Sigmoid colon (tissue), 7 donors: ENCODE data around the gene SLC8A3. TPM values are rescaled to one million over a fixed set of nuclear protein-coding genes. Genes with fewer than 3 reads are reported as not detected.

Experiments used
- DNase-seq: peaks from one replicate; pipeline ENCODE4 v3.0.0-alpha.2; 2019
- H3K27ac ChIP-seq, 4 donors: fragments of 200-600 bp; sonication (generic); one replicate each; pipeline ENCODE4 v1.5.1; 2016 to 2019; ENCODE audit warnings: mild to moderate bottlenecking in 1 of 4
- H3K27me3 ChIP-seq, 3 donors: fragments of 200-600 bp; sonication (generic); one replicate each; pipeline ENCODE4 v1.5.1; 2019; ENCODE audit warnings: mild to moderate bottlenecking in 1 of 3
- H3K36me3 ChIP-seq, 4 donors: fragments of 200-600 bp; sonication (generic); one replicate each; pipeline ENCODE4 v1.5.1; 2016 to 2019
- H3K4me1 ChIP-seq, 4 donors: fragments of 200-600 bp; sonication (generic); one replicate each; pipeline ENCODE4 v1.5.1; 2017 to 2019
- H3K4me3 ChIP-seq, 4 donors: fragments of 200-600 bp; sonication (generic); one replicate each; pipeline ENCODE4 v1.5.1; 2017 to 2019; ENCODE audit warnings: mild to moderate bottlenecking in 2 of 4, moderate library complexity in 1 of 4
- H3K9me3 ChIP-seq, 4 donors: fragments of 200-600 bp in 3 of 4; sonication (generic) in 3 of 4; one replicate each; pipeline versions ENCODE4 v1.5.1 to v1.6.1; 2013 to 2019
- CTCF ChIP-seq, 4 experiments: fragments of 450-650 bp in 3 of 4; fragments of 200-600 bp in 1 of 4; IDR thresholded peaks; one replicate each; pipeline ENCODE4 v1.5.1; 2016 to 2019; ENCODE audit warnings: antibody characterized with exemption in 4 of 4, mild to moderate bottlenecking in 3 of 4, moderate library complexity in 2 of 4
- EP300 ChIP-seq, 4 donors: sonication (generic); formaldehyde crosslinking; IDR thresholded peaks; one replicate each; pipeline ENCODE4 v1.6.1; 2017; ENCODE audit warnings: antibody characterized with exemption in 4 of 4
- POLR2A ChIP-seq, 2 donors: fragments of 450-650 bp; IDR thresholded peaks; one replicate each; pipeline ENCODE4 v1.6.1; 2016; ENCODE audit warnings: antibody characterized with exemption in 2 of 2, mild to moderate bottlenecking in 2 of 2, moderate library complexity in 2 of 2
- POLR2AphosphoS5 ChIP-seq, 4 donors: sonication (generic); formaldehyde crosslinking; IDR thresholded peaks; one replicate each; pipeline ENCODE4 v1.6.1; 2017; ENCODE audit warnings: antibody characterized with exemption in 4 of 4
- WGBS, 2 donors: extraction: QIAGEN DNeasy Blood & Tissue Kit; methylation state at CpG; one replicate each; pipeline ENCODE4 v1.1.7; 2013; 5-methylcytosine and 5-hydroxymethylcytosine counted together
- intact Hi-C: fragments of 100-400 bp; cut with DNase I; formaldehyde crosslinking; loops from one replicate; pipeline ENCODE4 v1.15.1; 2023
- polyA plus RNA-seq, 3 donors: library from polyadenylated mRNA; stranded (reverse); fragments of 200-250 nt; gene quantifications; one replicate each; pipeline ENCODE4 v1.2.3, GENCODE V29; 2013
- total RNA-seq, 4 donors: library from RNA; depleted of rRNA; stranded (reverse); fragments of >200 nt; gene quantifications; one replicate each; pipeline ENCODE4 v1.1.0, GENCODE V29; 2016
- donor health status: healthy with polysubstance abuse.
- donor health status: Bipolar disorder and iron deficiency.
- donor health status: healthy.

The SLC8A3 gene
- total and polyA plus RNA-seq, 7 donors: 0.17 to 0.82 (median 0.31) TPM; not detected in 3

- intact Hi-C loops: no loop called here
- Histone ChIP-seq H3K27me3 (peaks cover 0 to 4% (median 0%) of the 10 kb centered on the region in 3 donors), H3K4me3 (no peak overlapping the region), H3K4me1 (no peaks in the 10 kb centered on the region), H3K36me3 (no peaks in the 10 kb centered on the region), H3K27ac (no peak overlapping the region), H3K9me3 (no peaks in the 10 kb centered on the region)
- TF ChIP-seq EP300 (IDR thresholded peaks at IDR 0.05): no peak
- no peak for TF ChIP-seq CTCF (IDR thresholded peaks at IDR 0.05)
- TF ChIP-seq POLR2A (IDR thresholded peaks at IDR 0.05): no peak
- no peak for TF ChIP-seq POLR2AphosphoS5 (IDR thresholded peaks at IDR 0.05)
- 81 to 93% methylated on average over 7 of the region's 7 CpGs for WGBS, 2 donors
- no peak for DNase-seq
These were observed 61.6 kb downstream of the SLC8A3 start for GRCh38 chr14:70127186-70127585.

GRCh38 chr14:70123796-70124195, 65.0 kb downstream of the SLC8A3 start:
- no peak overlapping the region for H3K27ac ChIP-seq
- intact Hi-C loops: no loop called here
- H3K4me1 ChIP-seq: no peaks in the 10 kb centered on the region
- DNase-seq: no peak
- H3K36me3 ChIP-seq: no peaks in the 10 kb centered on the region
- TF ChIP-seq POLR2AphosphoS5 (IDR thresholded peaks at IDR 0.05) (no peak), CTCF (IDR thresholded peaks at IDR 0.05) (no peak), EP300 (IDR thresholded peaks at IDR 0.05) (no peak), POLR2A (IDR thresholded peaks at IDR 0.05) (no peak)
- H3K4me3 ChIP-seq: no peak overlapping the region
- no peaks in the 10 kb centered on the region for H3K9me3 ChIP-seq
- H3K27me3 ChIP-seq: no peaks in the 10 kb centered on the region
- 83 to 87% methylated on average over 2 of the region's 2 CpGs for WGBS, 2 donors

- no peak for TF ChIP-seq POLR2AphosphoS5 (IDR thresholded peaks at IDR 0.05)
- TF ChIP-seq CTCF (IDR thresholded peaks at IDR 0.05): no peak
- TF ChIP-seq EP300 (IDR thresholded peaks at IDR 0.05): no peak
- TF ChIP-seq POLR2A (IDR thresholded peaks at IDR 0.05): no peak
- Histone ChIP-seq H3K27ac (no peak overlapping the region), H3K9me3 (no peaks in the 10 kb centered on the region), H3K36me3 (no peaks in the 10 kb centered on the region), H3K27me3 (no peaks in the 10 kb centered on the region), H3K4me1 (no peaks in the 10 kb centered on the region), H3K4me3 (no peak overlapping the region)
- WGBS, 2 donors: 20 to 45% methylated on average over 1 of the region's 1 CpG
- no peak for DNase-seq
- intact Hi-C loops: no loop called here
These were observed 67.2 kb downstream of the SLC8A3 start for GRCh38 chr14:70121521-70121920.

GRCh38 chr14:70118064-70118463, 70.7 kb downstream of the SLC8A3 start:
- Histone ChIP-seq H3K36me3 (no peaks in the 10 kb centered on the region), H3K27me3 (no peaks in the 10 kb centered on the region), H3K4me3 (no peak overlapping the region), H3K27ac (no peak overlapping the region), H3K9me3 (no peaks in the 10 kb centered on the region), H3K4me1 (no peaks in the 10 kb centered on the region)
- TF ChIP-seq POLR2AphosphoS5 (IDR thresholded peaks at IDR 0.05) (no peak), CTCF (IDR thresholded peaks at IDR 0.05) (no peak), POLR2A (IDR thresholded peaks at IDR 0.05) (no peak), EP300 (IDR thresholded peaks at IDR 0.05) (no peak)
- DNase-seq: no peak
- WGBS, 2 donors: 47 to 69% methylated on average over 3 of the region's 3 CpGs
- intact Hi-C loops: no loop called here

- Histone ChIP-seq H3K36me3 (no peaks in the 10 kb centered on the region), H3K4me3 (no peak overlapping the region), H3K4me1 (no peaks in the 10 kb centered on the region), H3K9me3 (no peaks in the 10 kb centered on the region), H3K27me3 (no peaks in the 10 kb centered on the region), H3K27ac (no peak overlapping the region)
- no peak for DNase-seq
- TF ChIP-seq EP300 (IDR thresholded peaks at IDR 0.05) (no peak), POLR2AphosphoS5 (IDR thresholded peaks at IDR 0.05) (no peak), CTCF (IDR thresholded peaks at IDR 0.05) (no peak), POLR2A (IDR thresholded peaks at IDR 0.05) (no peak)
- intact Hi-C loops: no loop called here
- 68 to 78% methylated on average over 5 of the region's 5 CpGs for WGBS, 2 donors
These were observed 72.5 kb downstream of the SLC8A3 start for GRCh38 chr14:70116278-70116677.
